HG03378 (cell line): ENCODE data around the gene CACUL1.
"Not testable (repeated sequence)": the region's sequence is repeated elsewhere in the genome, so short reads cannot be mapped to it uniquely, and the experiment has no call there.

Experiments
- ATAC-seq: cut with Tn5 transposase; IDR thresholded peaks from one replicate; pipeline ENCODE4 v1.9.1; 2021; ENCODE audit warnings: mild to moderate bottlenecking, moderate library complexity; ENCODE audit not compliant: unreplicated experiment

CACUL1 gene

DNA sequence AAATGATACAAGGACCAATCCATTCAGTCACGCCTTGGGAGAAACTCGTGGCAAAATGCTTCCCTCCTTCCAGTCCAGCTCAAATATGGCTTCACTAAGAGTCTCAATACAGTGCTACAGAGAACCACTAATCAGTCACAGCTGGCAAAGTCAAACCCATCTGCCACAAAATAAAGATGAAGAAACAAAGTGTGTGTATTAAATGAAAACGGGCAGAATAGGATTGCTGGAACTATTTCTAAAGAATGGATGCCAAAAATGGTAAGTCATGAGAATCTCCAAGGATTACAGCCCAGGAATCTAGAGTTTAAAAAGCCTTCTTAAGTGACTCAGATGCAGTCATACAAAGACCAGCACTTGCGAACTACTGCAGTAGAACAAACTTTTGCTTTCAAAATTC, 61.9 kb downstream of the CACUL1 start:
- ATAC-seq, result no peak

DNA sequence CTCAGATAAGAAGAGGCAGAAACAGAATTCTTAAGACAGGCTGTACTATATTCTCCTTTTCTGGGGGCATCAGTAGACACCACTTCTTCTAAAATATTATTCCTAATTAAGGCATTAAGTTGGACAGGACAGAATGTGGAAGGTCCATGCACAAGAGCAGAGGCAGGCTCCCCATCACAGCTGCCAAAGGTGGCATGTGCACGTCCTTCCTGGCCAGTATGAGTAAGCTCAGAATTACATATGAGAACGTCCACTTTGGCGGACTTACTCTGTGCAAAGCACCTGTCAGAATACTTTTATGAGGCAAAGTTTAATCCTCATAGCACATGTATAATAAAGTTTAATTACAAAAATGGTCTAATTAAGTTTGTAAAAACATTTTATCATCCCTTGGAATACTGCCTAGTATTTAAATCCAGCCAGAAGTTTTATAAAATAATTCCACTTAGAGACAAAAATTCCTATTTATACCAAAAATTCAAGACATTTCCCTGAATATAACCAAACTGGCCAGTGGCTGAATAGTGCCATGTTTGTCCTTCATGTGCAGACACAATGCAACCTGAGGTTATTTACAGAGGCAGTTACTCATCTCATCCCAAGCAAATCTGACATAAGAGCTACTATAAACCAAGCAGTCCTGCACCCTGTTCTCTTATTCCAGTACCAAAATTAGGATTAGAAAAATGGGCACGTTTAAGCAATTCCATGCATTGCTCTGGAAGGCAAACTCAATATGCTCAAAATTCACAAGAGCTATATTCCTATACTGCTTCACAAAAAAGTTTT, 65.5 kb downstream of the CACUL1 start:
- ATAC-seq, result no peak

DNA sequence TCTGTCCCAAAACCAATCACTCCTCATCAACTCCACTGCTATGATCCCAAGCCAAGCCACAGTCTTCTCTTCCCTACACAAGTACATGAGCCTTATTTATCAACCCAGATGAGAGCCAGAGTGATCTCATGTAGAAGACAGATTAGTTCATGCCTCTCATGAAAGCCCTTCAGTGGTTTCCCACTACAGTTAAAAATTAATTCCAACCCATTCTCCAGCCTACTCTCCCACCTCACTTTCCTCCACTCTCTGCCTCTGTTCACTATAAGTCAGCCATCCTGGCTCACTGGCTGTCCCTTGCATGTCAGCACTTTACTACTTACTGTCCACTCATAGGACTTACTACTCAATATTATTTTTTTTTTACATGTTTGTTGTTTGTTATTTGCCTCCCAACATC, 67.3 kb downstream of the CACUL1 start:
- ATAC-seq, result peak; percentile 61

DNA sequence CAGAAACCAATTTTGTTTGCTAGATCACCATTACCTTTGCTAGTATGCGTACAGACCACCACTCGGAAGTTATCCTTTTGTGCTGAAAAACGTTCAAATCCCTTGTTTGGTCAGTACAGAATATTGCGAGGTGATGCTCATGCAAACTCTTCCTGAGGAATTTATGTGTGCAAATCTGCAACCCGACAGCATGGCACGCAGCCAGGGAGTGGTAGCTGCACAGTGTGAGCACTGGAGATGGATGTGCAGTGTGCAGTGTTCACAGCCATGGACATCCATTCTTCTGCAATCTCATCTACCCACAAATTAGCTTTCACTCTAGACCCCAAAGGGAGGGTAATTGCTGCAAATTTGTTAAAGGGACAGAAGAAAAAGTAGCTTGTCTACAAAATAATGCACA, 72.2 kb downstream of the CACUL1 start:
- no peak for ATAC-seq

DNA sequence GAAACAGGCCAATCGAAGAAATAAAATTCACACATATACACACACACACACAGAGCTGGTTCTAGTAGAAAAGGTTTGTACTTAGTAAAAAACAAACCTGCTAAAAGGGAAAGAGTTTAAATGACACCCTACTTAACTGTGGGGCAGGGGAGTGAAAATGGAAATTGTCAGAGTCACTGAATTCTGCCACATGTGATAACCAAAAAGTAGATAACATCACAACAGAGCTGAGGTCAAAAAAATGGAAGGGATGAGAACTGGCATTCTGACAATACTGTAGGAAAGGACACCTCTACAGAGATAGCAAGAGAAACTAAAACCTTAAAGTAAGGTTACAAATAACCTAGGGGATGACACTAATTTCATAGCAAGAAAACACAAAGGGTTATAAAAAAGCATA, 74.6 kb downstream of the CACUL1 start:
- no peak for ATAC-seq

DNA sequence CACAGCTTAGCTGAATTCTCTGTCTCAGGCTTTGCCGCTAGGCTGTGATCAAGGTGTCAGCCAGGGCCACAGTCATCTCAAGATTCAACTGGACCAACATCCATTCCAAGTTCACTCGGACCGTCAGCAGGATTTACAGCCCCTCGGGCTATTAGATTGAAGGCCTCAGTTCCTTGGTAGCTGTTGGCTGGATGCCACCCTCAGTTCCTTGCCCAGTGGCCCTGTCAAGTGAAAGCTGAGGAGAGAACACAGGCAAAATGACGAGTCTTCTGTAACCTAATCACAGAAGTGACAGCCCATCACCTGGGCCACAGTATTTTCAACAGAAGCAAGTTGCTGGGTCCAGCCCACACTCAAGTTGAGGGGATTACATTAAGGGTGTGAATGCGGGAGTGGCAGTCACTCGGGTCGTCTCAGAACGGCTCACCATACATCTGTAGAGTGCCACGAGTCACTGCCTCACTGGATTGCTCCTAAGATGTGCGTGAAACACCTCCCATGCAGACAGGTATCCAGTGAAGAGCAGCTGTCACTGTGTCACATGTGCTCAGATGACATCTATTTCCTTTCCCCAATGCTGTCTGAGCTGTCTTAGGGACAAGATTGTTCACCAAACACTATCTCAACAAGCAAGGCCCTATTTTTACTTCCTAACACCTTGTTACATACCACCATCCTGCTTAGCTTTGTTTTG, 80.4 kb downstream of the CACUL1 start:
- ATAC-seq, result no peak

DNA sequence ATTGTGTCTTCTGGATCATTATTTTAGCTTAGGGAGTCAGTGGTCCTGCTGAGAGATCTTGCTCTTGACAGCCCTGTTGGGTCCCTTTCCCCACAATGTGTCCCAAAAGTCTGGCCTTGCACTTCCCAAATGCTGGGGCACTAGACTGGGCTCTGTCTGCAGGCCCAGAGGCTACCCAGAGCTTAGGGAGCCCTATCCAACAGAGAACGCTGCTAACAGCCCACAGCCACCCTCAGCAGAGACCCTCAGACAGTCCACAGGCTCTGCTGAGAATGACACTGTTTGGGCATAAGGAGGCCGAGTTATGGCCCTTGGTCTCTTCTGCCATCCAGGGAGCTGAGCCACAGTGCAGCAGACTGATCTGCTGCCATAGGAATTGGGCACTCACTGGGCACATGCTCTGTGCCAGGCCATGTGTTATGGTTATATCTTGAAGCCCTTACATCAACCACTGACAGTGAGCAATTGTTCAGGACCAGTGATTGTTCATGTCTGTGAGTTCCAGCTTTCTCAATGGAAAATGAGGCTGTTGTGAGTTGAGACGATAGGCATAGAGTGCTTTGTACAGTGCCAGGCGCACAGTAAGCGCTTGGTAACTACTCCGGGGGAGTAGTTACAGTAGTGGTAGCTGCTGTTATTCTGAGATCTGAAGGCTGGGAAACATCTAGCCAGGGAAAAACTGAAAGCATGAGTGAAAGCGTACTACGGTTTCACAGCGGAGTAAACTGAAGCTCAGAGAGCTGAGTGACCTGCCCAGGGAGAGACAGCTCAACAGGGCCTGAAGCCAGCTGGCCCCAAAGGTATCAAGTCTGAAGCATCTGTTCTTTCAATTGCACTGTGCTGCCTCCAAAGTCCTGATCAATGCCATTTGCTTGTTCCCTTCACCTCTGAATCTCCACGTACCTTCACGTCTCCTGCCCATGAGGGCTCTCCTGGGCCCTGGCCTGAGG, 81.7 kb downstream of the CACUL1 start:
- no peak for ATAC-seq

- ATAC-seq, result no peak
Observed at GRCh38 chr10:118672153-118672552, 82.6 kb downstream of the CACUL1 start.

- not testable (repeated sequence) for ATAC-seq
Observed at GRCh38 chr10:118671221-118671620, 83.5 kb downstream of the CACUL1 start.

DNA sequence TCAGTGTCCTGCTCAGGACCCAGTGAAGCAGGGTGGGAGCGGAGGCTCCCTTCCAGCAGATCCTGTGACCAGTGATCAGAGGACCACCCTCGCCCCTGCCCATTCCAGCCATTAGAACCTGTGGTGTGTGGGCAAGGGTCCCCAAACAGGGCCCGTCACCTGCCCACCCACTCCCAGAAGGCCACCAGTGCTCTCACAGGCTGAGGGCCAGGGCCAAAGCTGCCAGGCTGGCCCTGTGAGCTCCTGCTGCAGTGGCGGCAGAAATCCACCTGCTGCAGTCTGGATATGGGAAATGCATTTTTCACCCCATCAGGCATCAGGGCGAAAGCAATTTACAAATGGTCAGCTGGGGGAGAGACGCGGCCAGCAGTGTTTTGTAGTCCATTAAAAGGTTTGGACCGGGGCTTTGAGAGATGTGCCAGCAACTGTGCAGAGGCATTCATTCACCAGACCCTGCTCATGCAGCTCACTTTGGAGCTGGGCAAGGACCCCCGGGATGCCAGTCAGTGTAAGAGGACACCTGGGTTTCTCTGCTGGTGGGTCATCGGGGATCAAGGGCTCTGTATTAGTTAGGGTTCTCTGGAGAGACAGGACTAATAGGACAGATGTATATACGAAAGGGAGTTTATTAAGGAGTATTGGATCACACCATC, 84.2 kb downstream of the CACUL1 start:
- ATAC-seq, result no peak

DNA sequence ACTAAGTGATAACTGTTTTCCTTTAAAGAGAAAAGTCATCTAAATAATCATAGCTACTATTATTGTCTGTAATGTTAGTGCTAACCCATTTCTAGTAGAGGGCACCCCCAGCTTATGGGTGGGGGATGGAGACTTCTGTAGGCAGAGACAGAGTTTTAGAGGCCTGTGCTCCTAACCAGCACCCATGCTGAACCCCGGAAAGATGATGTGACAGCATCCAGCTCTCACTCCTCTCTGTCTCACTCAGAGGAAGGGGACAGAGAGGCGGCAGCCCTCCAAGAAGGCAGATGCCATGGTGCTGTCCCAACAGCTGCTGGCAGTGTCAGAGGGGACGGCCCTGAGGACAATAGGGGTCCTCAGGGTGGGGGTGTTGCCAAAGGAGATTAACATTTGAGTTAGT, 84.9 kb downstream of the CACUL1 start:
- no peak for ATAC-seq

- ATAC-seq, result no peak
Observed at GRCh38 chr10:118669020-118669791, 85.6 kb downstream of the CACUL1 start.

GRCh38 chr10:118668228-118668952, 86.4 kb downstream of the CACUL1 start:
- no peak for ATAC-seq

DNA sequence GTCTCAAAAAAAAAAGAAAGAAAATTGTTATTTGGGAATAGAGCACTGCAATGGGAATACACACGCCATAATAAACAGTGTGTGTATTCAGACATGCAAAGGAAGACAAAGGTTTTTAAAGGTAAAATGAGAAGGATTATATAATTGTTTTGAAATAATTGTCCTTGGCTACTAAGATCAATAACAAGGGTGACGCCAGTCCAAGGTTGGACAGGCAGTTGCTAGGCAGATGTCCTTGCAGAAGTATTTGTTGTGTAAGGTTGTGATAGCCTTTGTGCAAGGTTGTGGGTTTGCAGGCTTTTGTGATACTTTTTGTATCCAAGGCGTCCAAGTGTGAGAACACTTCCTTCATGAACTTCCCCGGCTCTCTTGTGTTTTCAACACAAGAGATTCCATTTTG, 87.0 kb downstream of the CACUL1 start:
- ATAC-seq, result no peak

- no peak for ATAC-seq
Observed at GRCh38 chr10:118666350-118666749, 88.4 kb downstream of the CACUL1 start.

DNA sequence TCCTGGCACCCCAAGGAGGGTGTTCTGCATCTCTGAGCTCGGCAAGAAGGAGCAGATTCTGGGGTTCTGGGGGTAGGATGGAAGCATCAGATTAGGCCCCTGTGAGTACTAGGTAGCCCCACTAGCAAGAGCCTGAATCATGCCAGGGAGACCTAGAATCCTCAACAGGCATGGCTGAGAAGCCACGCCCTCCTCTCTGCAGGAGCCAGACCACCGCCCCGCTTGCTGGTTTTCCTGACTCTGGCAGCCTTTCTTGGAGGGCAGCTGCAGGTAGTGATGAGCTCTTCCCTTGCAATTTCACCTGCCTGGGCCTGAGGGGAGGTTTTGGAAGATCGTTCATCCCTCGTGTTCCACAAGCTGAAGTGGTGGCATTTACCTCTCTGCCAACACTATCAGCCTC, 90.4 kb downstream of the CACUL1 start:
- no peak for ATAC-seq

- ATAC-seq, result no peak
Observed at GRCh38 chr10:118663176-118663575, 91.6 kb downstream of the CACUL1 start.

DNA sequence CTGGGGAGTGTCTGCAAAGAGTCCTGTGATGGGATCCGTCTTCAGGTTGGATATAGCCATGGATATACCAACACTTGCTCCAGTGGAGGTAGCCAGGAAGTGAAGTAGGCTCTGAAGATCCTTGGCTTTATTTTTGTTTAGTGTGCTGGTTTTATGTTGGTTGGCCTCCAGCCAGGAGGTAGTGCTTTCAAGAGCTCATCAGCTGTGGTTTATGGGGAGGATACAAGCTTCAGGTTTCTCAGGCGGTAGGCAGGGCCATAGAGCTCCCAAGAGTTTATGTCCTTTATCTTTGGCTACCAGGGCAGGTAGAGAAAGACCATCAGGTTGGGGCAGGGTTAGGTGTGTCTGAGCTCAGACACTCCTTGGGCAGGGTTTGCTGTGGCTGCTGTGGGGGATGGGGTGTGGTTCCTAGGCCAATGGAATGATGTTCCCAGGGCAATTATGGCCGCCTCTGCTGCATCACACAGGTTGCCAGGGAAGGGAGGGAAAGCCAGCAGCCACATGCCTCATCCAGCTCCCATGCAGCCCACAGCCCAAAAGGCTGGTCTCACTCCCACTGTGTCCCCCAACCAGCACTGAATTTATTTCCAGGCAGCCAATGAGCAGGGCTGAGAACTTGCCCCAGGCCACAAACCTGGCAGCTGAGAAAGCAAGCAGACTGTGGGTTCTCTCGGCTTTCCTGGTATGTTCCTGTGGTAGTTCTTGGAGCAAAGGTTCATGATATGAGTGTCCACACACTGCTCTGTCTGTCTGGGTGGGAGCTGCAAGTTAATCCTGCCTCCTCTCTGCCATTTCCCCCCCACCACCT, 92.3 kb downstream of the CACUL1 start:
- no peak for ATAC-seq

- no peak for ATAC-seq
Observed at GRCh38 chr10:118658762-118659161, 96.0 kb downstream of the CACUL1 start.
